Ishikawa (cell line): ENCODE measurements around the gene PARD3.

Experiments used
- CEBPB ChIP-seq: IDR thresholded peaks from 2 replicates; pipeline ENCODE4 v1.6.1; 2012
- CREB1 ChIP-seq: IDR thresholded peaks from 2 replicates; pipeline ENCODE4 v1.6.1; 2012; ENCODE audit warnings: low read depth
- EGR1 ChIP-seq: IDR thresholded peaks from 2 replicates; pipeline ENCODE4 v1.6.1; 2012
- EP300 ChIP-seq: IDR thresholded peaks from 2 replicates; pipeline ENCODE4 v1.6.1; 2012; ENCODE audit warnings: borderline replicate concordance
- FOXM1 ChIP-seq: IDR thresholded peaks from 2 replicates; pipeline ENCODE4 v1.6.1; 2012; ENCODE audit warnings: low read depth, borderline replicate concordance
- NFIC ChIP-seq: IDR thresholded peaks from 2 replicates; pipeline ENCODE4 v1.6.1; 2012
- RAD21 ChIP-seq: IDR thresholded peaks from 2 replicates; pipeline ENCODE4 v1.6.1; 2012; ENCODE audit warnings: low read depth
- TAF1 ChIP-seq: IDR thresholded peaks from 2 replicates; pipeline ENCODE4 v1.6.1; 2012; ENCODE audit warnings: low read depth, mild to moderate bottlenecking
- TCF12 ChIP-seq: IDR thresholded peaks from 2 replicates; pipeline ENCODE4 v1.6.1; 2012; ENCODE audit warnings: low read depth
- TEAD4 ChIP-seq: IDR thresholded peaks from 2 replicates; pipeline ENCODE4 v1.6.1; 2012
- YY1 ChIP-seq: IDR thresholded peaks from 2 replicates; pipeline ENCODE4 v1.6.1; 2012; ENCODE audit warnings: low read depth
- ZBTB7A ChIP-seq: IDR thresholded peaks from 2 replicates; pipeline ENCODE4 v1.6.1; 2012; ENCODE audit warnings: low read depth
- TF ChIP-seq, protein P1 (sequence below): IDR thresholded peaks from 2 replicates; pipeline ENCODE4 v1.6.1; 2012
- TF ChIP-seq, protein P2 (sequence below): IDR thresholded peaks from 2 replicates; pipeline ENCODE4 v1.6.1; 2012
- TF ChIP-seq, protein P3 (sequence below): IDR thresholded peaks from 2 replicates; pipeline ENCODE4 v1.6.1; 2012; ENCODE audit warnings: low read depth, mild to moderate bottlenecking

The PARD3 gene

DNA sequence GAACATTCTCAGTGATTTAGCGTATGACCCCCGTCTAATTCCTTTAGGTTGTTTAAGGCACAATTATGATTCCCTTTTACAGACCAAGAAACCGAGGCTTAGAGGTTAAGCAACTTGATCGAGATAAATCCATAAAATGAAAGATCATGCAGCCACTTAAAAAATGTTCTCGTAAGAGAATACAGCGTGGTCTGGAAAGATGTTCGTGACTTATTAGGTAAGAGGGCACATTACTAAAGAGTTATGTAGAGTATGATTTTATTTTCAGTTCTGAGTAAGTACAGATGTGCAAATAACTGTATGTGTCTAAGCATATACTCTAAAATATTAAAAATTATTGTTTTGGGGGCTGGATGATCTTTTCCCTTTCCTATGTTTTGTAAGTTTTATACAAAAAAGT lies 575.1 kb downstream of the PARD3 start:
- no peak for TF ChIP-seq NFIC
- no peak for TF ChIP-seq ZBTB7A
- TF ChIP-seq, protein P1, sequence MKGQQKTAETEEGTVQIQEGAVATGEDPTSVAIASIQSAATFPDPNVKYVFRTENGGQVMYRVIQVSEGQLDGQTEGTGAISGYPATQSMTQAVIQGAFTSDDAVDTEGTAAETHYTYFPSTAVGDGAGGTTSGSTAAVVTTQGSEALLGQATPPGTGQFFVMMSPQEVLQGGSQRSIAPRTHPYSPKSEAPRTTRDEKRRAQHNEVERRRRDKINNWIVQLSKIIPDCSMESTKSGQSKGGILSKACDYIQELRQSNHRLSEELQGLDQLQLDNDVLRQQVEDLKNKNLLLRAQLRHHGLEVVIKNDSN: no peak
- no peak for TF ChIP-seq EP300
- TF ChIP-seq, protein P2, sequence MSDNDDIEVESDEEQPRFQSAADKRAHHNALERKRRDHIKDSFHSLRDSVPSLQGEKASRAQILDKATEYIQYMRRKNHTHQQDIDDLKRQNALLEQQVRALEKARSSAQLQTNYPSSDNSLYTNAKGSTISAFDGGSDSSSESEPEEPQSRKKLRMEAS: no peak
- TF ChIP-seq FOXM1: no peak
- TF ChIP-seq CEBPB: no peak
- TF ChIP-seq TEAD4: no peak
- TF ChIP-seq CREB1: no peak
- no peak for TF ChIP-seq RAD21
- TF ChIP-seq TAF1: no peak
- no peak for TF ChIP-seq YY1
- TF ChIP-seq, protein P3, sequence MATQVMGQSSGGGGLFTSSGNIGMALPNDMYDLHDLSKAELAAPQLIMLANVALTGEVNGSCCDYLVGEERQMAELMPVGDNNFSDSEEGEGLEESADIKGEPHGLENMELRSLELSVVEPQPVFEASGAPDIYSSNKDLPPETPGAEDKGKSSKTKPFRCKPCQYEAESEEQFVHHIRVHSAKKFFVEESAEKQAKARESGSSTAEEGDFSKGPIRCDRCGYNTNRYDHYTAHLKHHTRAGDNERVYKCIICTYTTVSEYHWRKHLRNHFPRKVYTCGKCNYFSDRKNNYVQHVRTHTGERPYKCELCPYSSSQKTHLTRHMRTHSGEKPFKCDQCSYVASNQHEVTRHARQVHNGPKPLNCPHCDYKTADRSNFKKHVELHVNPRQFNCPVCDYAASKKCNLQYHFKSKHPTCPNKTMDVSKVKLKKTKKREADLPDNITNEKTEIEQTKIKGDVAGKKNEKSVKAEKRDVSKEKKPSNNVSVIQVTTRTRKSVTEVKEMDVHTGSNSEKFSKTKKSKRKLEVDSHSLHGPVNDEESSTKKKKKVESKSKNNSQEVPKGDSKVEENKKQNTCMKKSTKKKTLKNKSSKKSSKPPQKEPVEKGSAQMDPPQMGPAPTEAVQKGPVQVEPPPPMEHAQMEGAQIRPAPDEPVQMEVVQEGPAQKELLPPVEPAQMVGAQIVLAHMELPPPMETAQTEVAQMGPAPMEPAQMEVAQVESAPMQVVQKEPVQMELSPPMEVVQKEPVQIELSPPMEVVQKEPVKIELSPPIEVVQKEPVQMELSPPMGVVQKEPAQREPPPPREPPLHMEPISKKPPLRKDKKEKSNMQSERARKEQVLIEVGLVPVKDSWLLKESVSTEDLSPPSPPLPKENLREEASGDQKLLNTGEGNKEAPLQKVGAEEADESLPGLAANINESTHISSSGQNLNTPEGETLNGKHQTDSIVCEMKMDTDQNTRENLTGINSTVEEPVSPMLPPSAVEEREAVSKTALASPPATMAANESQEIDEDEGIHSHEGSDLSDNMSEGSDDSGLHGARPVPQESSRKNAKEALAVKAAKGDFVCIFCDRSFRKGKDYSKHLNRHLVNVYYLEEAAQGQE: no peak
- TF ChIP-seq TCF12: no peak
- TF ChIP-seq EGR1: no peak

DNA sequence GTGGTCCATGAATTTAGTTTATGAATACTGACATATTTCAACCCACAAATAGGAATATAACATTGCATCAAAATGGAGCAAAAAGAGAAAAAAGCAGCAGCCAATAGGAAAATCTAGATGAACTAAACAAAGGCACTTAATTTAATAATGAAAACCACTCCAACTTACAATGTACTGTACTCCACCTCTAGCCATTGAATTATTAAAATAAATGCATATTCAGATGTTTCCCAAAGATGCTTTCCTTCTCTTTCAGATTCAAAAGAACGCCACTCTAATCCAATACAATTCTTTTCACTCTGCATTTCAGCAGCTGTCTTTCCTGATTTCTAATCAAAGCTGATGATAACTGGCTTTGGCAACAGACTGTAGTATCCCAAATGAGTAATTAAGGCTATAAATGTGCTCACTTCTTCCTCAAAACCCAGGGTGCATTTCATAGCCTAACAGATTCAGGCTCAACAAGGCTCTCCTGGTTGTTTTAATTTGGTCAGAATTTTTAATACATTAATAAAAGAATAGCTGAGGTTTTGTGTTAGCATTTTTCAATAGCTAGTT lies 577.1 kb downstream of the PARD3 start:
- TF ChIP-seq YY1: no peak
- no peak for TF ChIP-seq FOXM1
- TF ChIP-seq, protein P1: no peak
- no peak for TF ChIP-seq ZBTB7A
- TF ChIP-seq CEBPB: no peak
- TF ChIP-seq TAF1: no peak
- TF ChIP-seq, protein P2: no peak
- no peak for TF ChIP-seq CREB1
- TF ChIP-seq, protein P3: no peak
- TF ChIP-seq TCF12: no peak
- TF ChIP-seq TEAD4: no peak
- no peak for TF ChIP-seq RAD21
- no peak for TF ChIP-seq EGR1
- TF ChIP-seq NFIC: no peak
- TF ChIP-seq EP300: no peak

DNA sequence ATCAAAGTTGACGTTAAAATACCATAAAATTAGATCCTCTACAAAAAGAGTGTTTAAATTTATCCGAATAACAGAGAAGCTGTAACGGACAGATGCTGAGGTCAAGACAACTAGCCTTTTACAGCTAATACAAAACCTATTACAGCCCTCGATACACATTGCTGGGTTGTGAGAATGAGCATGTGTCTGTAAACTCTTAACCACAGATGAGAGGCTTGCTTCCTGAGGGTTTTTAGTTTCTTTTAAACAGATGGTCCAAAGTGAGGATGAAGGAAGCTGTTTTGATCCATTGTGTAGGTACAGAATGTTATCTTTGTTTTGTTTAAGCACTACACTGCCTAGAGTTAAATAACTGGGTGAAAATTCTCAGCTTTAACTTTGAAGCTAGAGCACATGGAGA lies 578.2 kb downstream of the PARD3 start:
- TF ChIP-seq YY1 (no peak), CREB1 (no peak), TAF1 (no peak), ZBTB7A (no peak), EGR1 (no peak), FOXM1 (no peak), CEBPB (no peak), NFIC (no peak), EP300 (no peak), RAD21 (no peak), TEAD4 (no peak), TCF12 (no peak)
- TF ChIP-seq, protein P1: no peak
- TF ChIP-seq, protein P3: no peak
- TF ChIP-seq, protein P2: no peak
